Hematopoietic multipotent progenitor cell treated with erythropoietin and hydrocortisone succinate and interleukin-3 and kit ligand, for 17 days (in vitro differentiated cells): ENCODE results near the gene TM2D1.

Experiments used
- DNase-seq: peaks from one replicate; pipeline ENCODE4 v3.0.0-alpha.2; 2015; ENCODE audit warnings: low spot score

Gene TM2D1

DNA sequence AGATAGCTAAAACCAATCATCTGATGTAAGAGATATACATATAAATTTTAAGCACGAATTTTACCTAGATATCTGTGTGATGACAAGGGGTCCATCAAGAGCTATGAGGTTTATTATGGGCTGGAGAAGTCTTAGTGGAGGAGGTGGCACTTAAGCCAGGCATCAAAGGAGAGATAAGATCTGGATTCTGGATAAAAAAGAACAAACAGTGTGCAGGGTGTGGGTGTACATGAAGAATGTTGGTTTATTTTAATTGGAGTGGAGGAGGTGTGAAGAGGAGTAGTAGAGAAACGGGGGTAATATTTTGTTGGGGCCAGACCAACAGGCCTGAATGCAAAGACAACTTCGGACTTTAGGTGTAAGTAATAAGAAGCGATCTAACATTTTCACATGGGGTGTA is 80.6 kb downstream of the TM2D1 start:
- no peak for DNase-seq

DNA sequence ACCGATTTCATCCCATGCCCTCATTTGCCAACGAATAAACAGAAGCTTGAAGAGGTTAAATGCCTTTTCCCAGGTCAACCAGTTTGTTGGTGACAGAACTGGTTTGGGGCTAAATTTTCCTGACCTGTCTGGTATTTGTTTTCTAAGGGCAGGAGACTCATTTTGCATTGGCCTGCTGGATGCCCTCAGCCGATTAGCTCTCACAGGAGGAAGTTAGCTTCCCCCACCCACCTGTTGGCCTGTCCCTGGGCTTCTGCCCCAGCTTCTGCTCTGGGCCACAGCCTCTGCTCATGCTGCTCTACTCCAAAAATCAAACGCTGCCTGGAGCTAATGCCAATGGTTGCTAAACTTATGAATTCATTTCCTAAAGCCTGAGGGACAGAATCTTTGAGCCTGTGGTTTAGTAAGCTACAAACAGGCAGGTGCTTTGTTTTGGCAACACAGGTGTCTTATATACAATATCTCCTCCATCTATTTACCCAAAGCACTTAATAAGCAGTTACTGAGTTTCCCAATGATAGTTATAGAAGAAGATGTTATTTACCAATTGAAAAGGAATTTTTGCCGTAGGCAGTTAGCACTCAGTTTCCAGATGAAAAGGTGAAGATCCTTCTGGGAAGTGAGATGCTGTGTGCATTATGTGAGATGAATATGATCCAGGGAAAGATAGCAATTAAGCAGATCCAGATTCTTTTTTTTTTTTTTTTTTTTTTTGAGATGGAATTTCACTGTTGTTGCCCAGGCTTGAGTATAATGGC is 82.3 kb downstream of the TM2D1 start:
- no peak for DNase-seq

DNA sequence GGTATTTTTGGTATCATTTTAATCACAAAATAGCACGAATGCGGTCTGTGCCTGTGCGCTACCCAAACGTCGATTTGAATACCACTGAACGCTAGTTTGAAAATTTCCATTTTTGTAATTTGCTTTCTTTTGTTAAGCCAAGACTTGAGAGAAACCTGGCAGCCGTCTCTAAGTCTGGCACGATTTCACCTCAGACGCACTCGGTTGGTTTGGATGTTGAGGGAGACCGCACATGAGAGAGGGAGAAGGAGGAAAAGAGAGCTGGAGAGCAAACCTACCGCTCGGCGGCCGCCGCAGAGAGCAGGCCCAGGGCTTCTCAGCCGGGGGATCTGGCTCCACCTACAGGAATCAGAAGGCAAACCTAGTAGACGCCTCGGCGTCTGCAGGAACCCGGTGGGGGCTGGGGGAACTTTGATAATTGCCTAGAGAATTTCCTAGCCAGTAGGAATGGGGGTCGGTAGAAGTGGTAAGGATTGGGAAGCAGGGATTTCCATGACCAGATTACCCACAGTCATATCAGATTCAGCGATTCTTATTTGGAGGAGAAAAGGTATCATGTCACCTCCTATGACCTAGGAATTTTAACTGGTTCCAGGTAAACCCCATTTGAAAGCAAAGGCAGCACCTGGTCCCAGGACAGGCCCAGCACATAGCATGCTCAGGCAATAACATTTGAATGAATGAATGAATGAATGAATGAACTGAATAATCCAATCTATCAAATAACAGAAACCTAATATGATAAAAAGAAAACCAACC is 83.2 kb downstream of the TM2D1 start:
- peak; percentile 20 for DNase-seq

DNA sequence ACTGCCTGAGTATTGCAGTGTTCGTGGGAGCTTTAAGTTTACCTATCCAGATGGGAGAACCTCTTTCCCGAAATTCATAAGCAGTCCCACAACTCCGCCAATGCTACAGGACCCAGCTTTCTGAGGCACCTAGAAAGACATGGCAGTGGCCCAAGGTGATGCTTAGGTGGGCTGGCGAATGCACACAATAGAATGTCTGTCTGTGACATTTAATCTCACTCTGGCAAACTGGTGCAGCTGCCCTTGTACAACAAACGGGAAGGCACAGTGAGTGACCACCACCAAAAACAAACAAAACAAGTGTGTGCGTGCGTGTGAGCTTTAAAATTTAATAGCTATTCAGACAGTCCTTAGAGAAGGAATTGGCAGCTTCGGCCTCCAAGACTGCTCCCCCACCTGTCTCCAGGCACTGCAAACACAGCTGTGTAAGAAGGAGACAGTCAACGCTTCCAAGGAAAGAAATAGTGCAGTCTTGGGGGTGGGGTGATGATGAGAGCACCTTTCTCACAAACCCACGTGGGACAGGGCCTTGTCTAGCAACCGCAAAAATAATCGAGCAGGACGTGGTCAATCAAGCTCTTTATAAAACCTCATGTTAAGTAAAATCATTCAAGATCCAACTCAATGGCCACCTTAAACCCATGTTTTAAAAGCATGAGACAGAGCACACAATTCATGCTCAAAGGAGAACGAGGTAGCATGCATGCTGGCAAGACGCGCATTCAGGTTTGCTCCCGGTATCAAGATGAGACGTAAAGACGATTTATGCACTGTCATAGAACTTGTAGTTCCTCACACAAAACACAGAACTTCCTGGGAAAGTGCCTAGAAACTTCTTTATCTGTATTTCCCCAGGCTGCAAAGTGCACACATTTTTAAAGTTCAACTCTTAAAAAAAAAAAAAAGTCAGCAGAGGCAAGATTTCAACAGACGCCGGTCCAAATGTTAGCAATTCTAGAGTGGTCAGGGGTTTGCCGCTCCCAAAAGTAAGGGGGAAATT is 84.1 kb downstream of the TM2D1 start:
- DNase-seq: peak; percentile 11

DNA sequence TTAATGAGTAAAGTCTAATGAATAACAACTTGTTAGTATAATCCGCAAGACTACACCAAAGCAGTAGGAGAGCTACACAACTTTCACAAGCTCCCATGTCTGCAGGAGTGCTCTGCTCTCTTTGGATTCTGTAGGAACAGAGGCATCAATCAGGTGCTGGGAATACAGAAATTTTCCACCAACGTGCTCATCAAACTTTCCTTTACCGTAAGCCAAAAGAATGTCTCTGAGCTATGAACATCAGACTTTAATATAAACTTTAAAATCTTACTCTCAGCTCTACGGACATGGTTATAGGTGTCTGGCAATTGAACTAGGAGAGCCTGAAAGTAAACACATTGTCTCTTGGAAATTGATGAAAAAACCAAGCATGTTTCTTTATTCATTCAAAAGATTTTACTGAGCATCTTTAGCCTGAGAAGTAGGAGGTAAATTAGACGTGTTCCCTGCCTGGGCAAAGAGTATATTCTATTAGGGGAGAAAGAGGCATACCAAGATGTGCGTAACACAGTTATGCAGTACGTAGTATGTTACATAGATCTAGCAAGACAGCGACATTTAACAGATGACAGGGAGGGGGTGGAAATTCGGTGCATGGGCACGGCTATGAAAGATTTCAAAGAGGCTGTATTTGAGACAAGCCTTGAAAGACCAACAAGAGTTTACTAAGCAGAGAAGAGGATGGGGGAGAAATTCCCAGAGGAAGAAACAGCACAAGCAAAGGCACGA is 85.2 kb downstream of the TM2D1 start:
- no peak for DNase-seq

DNA sequence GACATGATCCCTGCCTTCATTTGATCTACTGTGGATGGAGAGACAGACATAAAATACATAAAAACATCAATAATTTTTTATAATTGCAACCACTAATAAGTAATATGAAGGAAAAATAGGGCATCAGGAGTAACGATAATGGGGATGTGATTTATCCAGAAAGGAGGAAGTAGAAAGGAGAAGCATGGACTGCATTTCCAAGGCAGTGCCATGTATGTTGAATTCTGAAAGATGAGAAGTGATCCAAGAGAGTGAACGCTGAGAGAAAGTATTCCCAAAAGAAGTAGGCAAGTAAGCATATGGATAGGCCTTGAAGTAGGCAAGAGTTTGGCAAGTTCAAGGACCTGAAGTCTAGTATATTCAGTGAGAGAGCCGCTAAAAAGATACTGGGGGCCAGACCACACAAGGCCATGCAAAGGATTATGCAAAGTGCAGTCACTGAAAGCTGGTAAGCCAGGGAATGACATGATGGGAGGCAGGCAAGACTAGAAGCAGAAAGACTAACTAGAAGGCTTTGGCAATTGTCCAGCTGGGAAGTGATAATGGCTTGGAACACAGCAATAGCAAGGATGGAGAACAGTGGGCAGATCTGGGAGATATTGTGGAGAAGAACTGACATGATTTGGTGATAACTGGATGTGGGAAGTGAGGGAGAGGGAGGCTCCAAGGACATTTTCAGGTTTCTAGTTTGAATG is 85.9 kb downstream of the TM2D1 start:
- DNase-seq: no peak

DNA sequence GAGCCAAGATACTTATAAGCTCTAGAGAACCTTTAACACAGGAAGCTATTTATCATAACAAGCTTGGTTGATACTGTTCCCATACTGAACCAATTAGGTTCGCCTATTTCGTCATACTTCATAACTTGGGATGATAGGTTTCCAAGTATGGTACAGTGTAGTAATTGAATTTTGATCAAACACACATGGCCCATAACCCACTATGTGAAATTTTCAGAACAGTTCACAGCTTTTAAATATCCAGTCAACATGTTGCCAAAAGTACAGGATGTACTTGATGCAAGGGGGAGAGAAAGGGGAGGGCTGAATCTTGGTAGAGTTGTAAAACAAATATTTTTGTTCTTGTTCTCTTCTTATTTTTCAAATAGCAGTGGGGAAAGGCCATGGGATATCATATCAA is 86.6 kb downstream of the TM2D1 start:
- DNase-seq: no peak

DNA sequence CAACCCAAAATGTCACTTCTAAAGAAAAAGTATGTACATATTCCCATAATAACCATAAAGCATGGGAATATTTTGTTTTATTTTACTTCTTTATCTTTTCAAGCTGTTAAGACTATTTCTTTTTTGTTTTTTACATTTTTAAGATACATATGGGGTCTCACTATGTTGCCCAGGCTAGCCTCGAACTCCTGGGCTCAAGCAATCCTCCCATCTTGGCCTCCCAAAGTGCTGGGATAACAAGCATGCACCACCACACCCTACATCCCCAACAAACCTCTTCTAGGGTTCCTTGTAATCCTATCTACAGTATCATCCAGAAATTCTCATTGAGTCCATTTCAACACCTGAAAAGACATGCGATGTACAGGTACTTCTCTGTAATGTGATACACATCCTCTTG is 87.5 kb downstream of the TM2D1 start:
- DNase-seq: no peak

DNA sequence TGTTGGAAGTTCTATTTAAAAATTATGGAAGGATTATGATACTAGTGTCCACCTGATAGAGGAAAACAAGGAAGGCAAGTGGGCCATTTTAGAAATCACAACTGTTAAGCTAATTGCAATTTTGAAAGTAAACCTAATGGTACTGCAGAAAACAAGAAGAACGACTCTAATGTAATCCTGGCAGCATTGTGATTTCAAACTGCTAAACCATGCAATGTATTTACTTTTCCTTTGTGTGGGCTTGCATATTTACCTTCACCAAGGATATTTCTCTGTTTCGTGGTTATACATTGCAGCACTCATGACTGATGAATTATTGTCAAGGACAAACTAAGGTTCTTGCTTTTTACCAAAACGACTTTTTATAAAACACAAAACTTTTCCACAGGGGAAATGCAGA is 88.1 kb downstream of the TM2D1 start:
- no peak for DNase-seq

DNA sequence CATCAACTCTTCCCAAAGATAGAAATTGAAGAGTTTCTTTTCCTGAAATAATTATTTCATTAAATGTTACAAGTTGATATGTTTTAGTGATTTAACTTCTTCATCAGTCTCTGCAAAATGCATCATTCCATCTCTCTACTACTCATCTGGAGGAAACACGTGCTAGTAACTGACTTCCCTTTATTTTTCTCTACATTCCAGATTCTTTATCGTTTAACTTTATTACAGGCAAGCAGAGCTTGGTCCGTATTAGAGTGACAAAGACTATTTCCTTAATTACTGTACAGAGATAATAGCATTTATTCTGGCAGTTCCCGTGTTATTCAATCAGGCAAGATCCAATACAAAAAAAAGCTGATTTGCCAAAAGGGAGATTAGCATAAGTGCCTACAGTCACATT is 88.6 kb downstream of the TM2D1 start:
- DNase-seq: no peak

DNA sequence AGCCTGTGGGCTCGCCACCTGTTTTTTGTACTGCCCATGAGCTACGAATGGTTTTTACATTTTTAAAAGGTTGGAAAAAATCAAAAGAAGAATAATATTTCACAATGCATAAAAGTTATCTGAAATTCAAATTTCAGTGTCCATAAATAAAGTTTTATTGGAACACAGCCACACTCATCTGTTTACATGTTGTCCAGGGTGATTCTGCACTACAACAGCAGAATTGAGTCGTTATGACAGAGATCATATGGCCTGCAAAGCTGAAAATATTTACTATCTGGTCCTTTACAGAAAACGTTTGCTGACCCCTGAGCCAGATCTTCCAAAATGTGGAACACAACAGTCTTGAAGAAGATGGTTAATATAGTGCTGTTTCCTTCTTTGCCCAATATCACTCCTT is 89.4 kb downstream of the TM2D1 start:
- DNase-seq: no peak

DNA sequence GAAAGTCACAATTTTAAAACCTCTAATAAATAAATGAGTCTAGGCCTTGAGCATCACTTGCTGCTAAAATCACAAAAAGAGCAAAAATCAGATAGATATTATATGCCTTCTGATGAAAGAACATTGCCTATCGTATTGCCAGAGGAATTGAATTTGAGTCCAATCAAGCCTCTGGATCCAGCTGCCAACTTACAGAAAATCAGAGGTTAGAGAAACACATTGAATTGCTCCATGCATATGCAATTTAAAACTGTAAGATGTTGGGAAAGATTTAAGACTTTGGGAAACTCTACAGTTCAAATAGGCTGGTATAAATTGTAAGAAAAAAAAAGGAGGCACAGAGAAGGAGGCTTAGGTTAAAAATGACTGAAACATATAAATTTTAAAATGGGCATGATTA is 93.5 kb downstream of the TM2D1 start:
- DNase-seq: no peak
